Endothelial cell of umbilical vein (primary cell): ENCODE measurements around the gene ALPL. TPM values are rescaled to one million over a fixed set of nuclear protein-coding genes. Genes with fewer than 3 reads are reported as not detected.
"Not testable (repeated sequence)": the region's sequence is repeated elsewhere in the genome, so short reads cannot be mapped to it uniquely, and the experiment has no call there.

Experiments
- BruUV-seq: library from RNA; stranded (reverse); fragments of 400-500 nt; replicated peaks from 2 replicates; lab custom pipeline; 2021; lab: Mats Ljungman, UMichigan
- CTCF ChIA-PET: fragments of 300-600, 350-600 bp; sonication (Branson Sonifier 250); formaldehyde crosslinking; loops from one replicate; lab custom pipeline; 2021; ENCODE audit warnings: antibody characterized with exemption, inconsistent platforms; lab: Charles Lee
- POLR2A ChIA-PET: fragments of 300-600, 350-600 bp; sonication (Branson Sonifier 250); formaldehyde crosslinking; loops from one replicate; lab custom pipeline; 2021; ENCODE audit warnings: antibody characterized with exemption, inconsistent platforms; lab: Charles Lee
- DNase-seq: peaks from one replicate; pipeline ENCODE4 v3.0.0-alpha.2; 2011; ENCODE audit warnings: low read depth, low spot score
- FAIRE-seq: peaks from 2 replicates; lab custom pipeline; 2011; peaks lifted over from hg19 to GRCh38; lab: Jason Lieb, UNC
- H2AFZ ChIP-seq: 2 replicates; pipeline ENCODE4 v1.6.0; 2012; ENCODE audit warnings: low read depth, low read length, control low read depth, inconsistent platforms
- H3K27ac ChIP-seq: 2 replicates; pipeline ENCODE4 v1.5.1; 2011; ENCODE audit warnings: low read depth, mild to moderate bottlenecking, control low read depth, low read length, moderate library complexity; ENCODE audit not compliant: insufficient read depth
- H3K27me3 ChIP-seq, 2 experiments: 2 replicates each; pipeline versions ENCODE4 v1.6.0 to v1.6.1; 2011; ENCODE audit warnings: low read length in 2 of 2, mixed read lengths in 1 of 2; ENCODE audit not compliant: control insufficient read depth in 2 of 2, insufficient read depth in 2 of 2
- H3K36me3 ChIP-seq, 2 experiments: 2 replicates in 1 of 2; 3 replicates in 1 of 2; pipeline ENCODE4 v1.5.1; 2011; ENCODE audit warnings: low read length in 2 of 2, mild to moderate bottlenecking in 1 of 2, moderate library complexity in 1 of 2; ENCODE audit not compliant: control insufficient read depth in 2 of 2, insufficient read depth in 2 of 2; ENCODE audit errors: extremely low read depth in 1 of 2
- H3K4me1 ChIP-seq: 3 replicates; pipeline ENCODE4 v1.5.1; 2011; ENCODE audit warnings: mild to moderate bottlenecking, low read length; ENCODE audit not compliant: control insufficient read depth, insufficient read depth; ENCODE audit errors: extremely low read depth
- H3K4me2 ChIP-seq: 2 replicates; pipeline ENCODE4 v1.6.1; 2011; ENCODE audit warnings: low read length, control low read depth, mixed read lengths; ENCODE audit not compliant: insufficient read depth
- H3K4me3 ChIP-seq, 3 experiments: fragments of 200-600 bp in 1 of 3; sonication (generic), shearing (Covaris generic) in 1 of 3; replicated peaks in 1 of 3; 2 replicates each; pipeline ENCODE4 v1.5.1; 2011 to 2016; ENCODE audit warnings: control low read depth in 3 of 3, low read length in 3 of 3, mild to moderate bottlenecking in 2 of 3, inconsistent platforms in 1 of 3, low read depth in 1 of 3, moderate library complexity in 1 of 3; ENCODE audit not compliant: insufficient read depth in 1 of 3
- H3K79me2 ChIP-seq: 2 replicates; pipeline ENCODE4 v1.6.0; 2012; ENCODE audit warnings: low read length, inconsistent platforms; ENCODE audit not compliant: control insufficient read depth, insufficient read depth
- H3K9ac ChIP-seq: replicated peaks from 2 replicates; pipeline ENCODE3; 2011; ENCODE audit warnings: low read length, control low read depth; ENCODE audit not compliant: insufficient read depth; ENCODE audit errors: extremely low read depth
- H3K9me1 ChIP-seq: replicated peaks from 3 replicates; pipeline ENCODE4 v1.6.0; 2011; ENCODE audit warnings: mild to moderate bottlenecking, low read length; ENCODE audit not compliant: control insufficient read depth, insufficient read depth; ENCODE audit errors: extremely low read depth
- H3K9me3 ChIP-seq: replicated peaks from 2 replicates; pipeline ENCODE4 v1.5.1; 2012; ENCODE audit warnings: low read length, inconsistent platforms; ENCODE audit not compliant: control insufficient read depth, insufficient read depth
- H4K20me1 ChIP-seq: replicated peaks from 2 replicates; pipeline ENCODE3; 2011; ENCODE audit warnings: mild to moderate bottlenecking, low read length; ENCODE audit not compliant: control insufficient read depth, insufficient read depth; ENCODE audit errors: extremely low read depth
- EZH2 ChIP-seq: IDR thresholded peaks from 2 replicates; pipeline ENCODE4 v1.6.1; 2012; ENCODE audit warnings: borderline replicate concordance, low read depth, mild to moderate bottlenecking, moderate library complexity, low read length, inconsistent platforms; ENCODE audit not compliant: severe bottlenecking
- JUN ChIP-seq: IDR thresholded peaks from 2 replicates; pipeline ENCODE4 v1.6.1; 2011; ENCODE audit warnings: borderline replicate concordance, low read depth; ENCODE audit not compliant: insufficient read length, insufficient read depth
- MAX ChIP-seq: IDR thresholded peaks from 2 replicates; pipeline ENCODE4 v1.6.1; 2011; ENCODE audit not compliant: insufficient read depth, insufficient read length
- POLR2AphosphoS5 ChIP-seq: IDR thresholded peaks from 2 replicates; pipeline ENCODE4 v1.6.1; 2012; ENCODE audit warnings: low read depth, mild to moderate bottlenecking, control low read depth, low read length, moderate library complexity; ENCODE audit not compliant: insufficient read depth
- dilution Hi-C: fragments of 300-500 bp; cut with MboI; formaldehyde crosslinking; loops from one replicate; pipeline ENCODE4 v1.15.0; 2019; ENCODE audit warnings: low sequenced_read_pairs; ENCODE audit not compliant: extremely low pct_ligation_motif_present
- intact Hi-C: fragments of 100-400 bp; cut with micrococcal nuclease; formaldehyde crosslinking; loops from one replicate; pipeline ENCODE4 v1.10.0; 2022
- polyA plus RNA-seq, 4 experiments: library from polyadenylated mRNA; depleted of rRNA in 3 of 4; stranded (reverse) in 3 of 4; unstranded in 1 of 4; fragments of >200 nt; gene quantifications; 2 replicates each; pipeline versions ENCODE4 v1.2.1 to v1.2.3, GENCODE V29; 2011 to 2012; ENCODE audit warnings: missing spikeins in 1 of 4
- total RNA-seq: library from RNA; stranded (reverse); gene quantifications from 2 replicates; pipeline ENCODE4 v1.2.3, GENCODE V29; 2021

The ALPL gene
- total and polyA plus RNA-seq, 2 donors (not counting 3 experiments of a cell fraction or from before 2014, with no cell fraction given), result 0.38 to 0.92 TPM

GRCh38 chr1:21518774-21519455 lies 9.7 kb downstream of the ALPL start:
- Histone ChIP-seq H4K20me1 (no peaks in the 10 kb centered on the region), H3K27me3 (peaks cover 2 to 8% of the 10 kb centered on the region in 2 experiments), H3K4me1 (no peaks in the 10 kb centered on the region), H3K79me2 (no peaks in the 10 kb centered on the region), H3K9me3 (no peaks in the 10 kb centered on the region), H3K27ac (no peak overlapping the region), H3K9ac (no peak overlapping the region), H3K4me2 (no peak overlapping the region), H3K36me3 (no peaks in the 10 kb centered on the region), H3K4me3 (no peak overlapping the region), H3K9me1 (no peaks in the 10 kb centered on the region), H2AFZ (no peak overlapping the region)
- CTCF ChIA-PET, result interaction anchor here (1.1 to 3.7 kb wide), 2 partner anchors 10 to 77 kb away, joined by 3 to 18 read pairs; partner anchors contain the start of gene ALPL
- intact Hi-C loops (no loop called here), dilution Hi-C loops (no loop called here)
- no peak for FAIRE-seq
- BruUV-seq, result no TSS peak
- TF ChIP-seq JUN (no peak), MAX (no peak), EZH2 (no peak), POLR2AphosphoS5 (no peak)
- POLR2A ChIA-PET, result interaction anchor here (0.5 kb wide), 1 partner anchor 17 kb away, joined by 3 read pairs; no protein-coding TSS in a partner anchor
- DNase-seq, result no peak

GRCh38 chr1:21519486-21520070 lies 10.4 kb downstream of the ALPL start:
- H3K4me2 ChIP-seq, dilution Hi-C loops, H3K9me1 ChIP-seq, H3K4me1 ChIP-seq, BruUV-seq, H3K79me2 ChIP-seq, H2AFZ ChIP-seq, H3K9ac ChIP-seq, H3K27me3 ChIP-seq, DNase-seq, intact Hi-C loops, H3K4me3 ChIP-seq, FAIRE-seq, H3K27ac ChIP-seq, H4K20me1 ChIP-seq, H3K9me3 ChIP-seq, H3K36me3 ChIP-seq: not testable (repeated sequence)
- CTCF ChIA-PET, result interaction anchor here (3.7 kb wide), 1 partner anchor 11 kb away, joined by 18 read pairs; the partner anchor contains the start of gene ALPL
- POLR2A ChIA-PET, result interaction anchor here (0.5 kb wide), 1 partner anchor 16 kb away, joined by 3 read pairs; no protein-coding TSS in a partner anchor
